HG03045 (cell line): ENCODE results near the gene MATN4.
"Not testable (repeated sequence)": the region's sequence is repeated elsewhere in the genome, so short reads cannot be mapped to it uniquely, and the experiment has no call there.

ENCODE experiments used
- ATAC-seq: cut with Tn5 transposase; IDR thresholded peaks from one replicate; pipeline ENCODE4 v1.9.1; 2021; ENCODE audit warnings: mild to moderate bottlenecking, moderate library complexity; ENCODE audit not compliant: unreplicated experiment

Gene MATN4

GRCh38 chr20:45308117-45308778 lies at the start of gene MATN4:
TSS of gene MATN4 (minus strand) at chr20:45308299. CDS start at chr20:45305582, 2,717 bp downstream.
- ATAC-seq, result no peak

- ATAC-seq, result no peak
Observed at GRCh38 chr20:45355209-45356084, 47.3 kb upstream of the MATN4 start.

GRCh38 chr20:45354423-45355208 lies 46.5 kb upstream of the MATN4 start:
- ATAC-seq, result no peak

- ATAC-seq, result no peak
Observed at GRCh38 chr20:45353746-45354145, 45.6 kb upstream of the MATN4 start.

- no peak for ATAC-seq
Observed at GRCh38 chr20:45352729-45353128, 44.6 kb upstream of the MATN4 start.

GRCh38 chr20:45350795-45351194 lies 42.7 kb upstream of the MATN4 start:
- ATAC-seq, result not testable (repeated sequence)

GRCh38 chr20:45350217-45350616 lies 42.1 kb upstream of the MATN4 start:
- no peak for ATAC-seq

GRCh38 chr20:45347936-45348778 lies 40.1 kb upstream of the MATN4 start, which contains the start of gene SDC4:
TSS of gene SDC4 (minus strand) at chr20:45348424. CDS start at chr20:45348384, 40 bp downstream.
- ATAC-seq, result no peak

GRCh38 chr20:45347297-45347935 lies 39.3 kb upstream of the MATN4 start:
- ATAC-seq, result no peak

- no peak for ATAC-seq
Observed at GRCh38 chr20:45346851-45347250, 38.8 kb upstream of the MATN4 start.

GRCh38 chr20:45346291-45346718 lies 38.2 kb upstream of the MATN4 start:
- ATAC-seq, result no peak

- no peak for ATAC-seq
Observed at GRCh38 chr20:45345104-45345936, 37.2 kb upstream of the MATN4 start.

- no peak for ATAC-seq
Observed at GRCh38 chr20:45344168-45344860, 36.2 kb upstream of the MATN4 start.

- no peak for ATAC-seq
Observed at GRCh38 chr20:45343532-45344167, 35.6 kb upstream of the MATN4 start.

GRCh38 chr20:45342855-45343531 lies 34.9 kb upstream of the MATN4 start:
- ATAC-seq, result no peak

- no peak for ATAC-seq
Observed at GRCh38 chr20:45341939-45342854, 34.1 kb upstream of the MATN4 start.
